ENCODE results near the gene SNAPC5.
"Not testable (repeated sequence)": the region's sequence is repeated elsewhere in the genome, so short reads cannot be mapped to it uniquely, and the experiment has no call there.

The SNAPC5 gene

GRCh38 chr15:66497502-66498455, at the start of gene SNAPC5:
SNAPC5 (minus strand) TSS chr15:66497762; CDS start chr15:66497731, 31 bp downstream.
- DNase-seq (ENCODE audit: low read depth, low spot score): peak; percentile 98

- no peak for DNase-seq (ENCODE audit: low read depth, low spot score)
Observed at GRCh38 chr15:66545255-66545654, 47.7 kb upstream of the SNAPC5 start.

GRCh38 chr15:66542896-66543295, 45.3 kb upstream of the SNAPC5 start:
- no peak for DNase-seq (ENCODE audit: low read depth, low spot score)

GRCh38 chr15:66535056-66535455, 37.5 kb upstream of the SNAPC5 start:
- no peak for DNase-seq (ENCODE audit: low read depth, low spot score)

- DNase-seq (ENCODE audit: low read depth, low spot score): no peak
Observed at GRCh38 chr15:66524838-66525237, 27.3 kb upstream of the SNAPC5 start.

- DNase-seq (ENCODE audit: low read depth, low spot score): no peak
Observed at GRCh38 chr15:66523926-66524325, 26.4 kb upstream of the SNAPC5 start.

- DNase-seq (ENCODE audit: low read depth, low spot score): peak; percentile 35
Observed at GRCh38 chr15:66515901-66516322, 18.4 kb upstream of the SNAPC5 start.

GRCh38 chr15:66514586-66514985, 17.0 kb upstream of the SNAPC5 start:
- no peak for DNase-seq (ENCODE audit: low read depth, low spot score)

- DNase-seq (ENCODE audit: low read depth, low spot score): no peak
Observed at GRCh38 chr15:66508293-66508883, 10.8 kb upstream of the SNAPC5 start.

GRCh38 chr15:66505818-66506217, 8.3 kb upstream of the SNAPC5 start:
- DNase-seq (ENCODE audit: low read depth, low spot score): no peak

GRCh38 chr15:66505430-66505811, 7.9 kb upstream of the SNAPC5 start:
- no peak for DNase-seq (ENCODE audit: low read depth, low spot score)

GRCh38 chr15:66504563-66505429, 7.2 kb upstream of the SNAPC5 start, which contains the start of the genes RPL4 and ZWILCH:
RPL4 (minus strand) TSS chr15:66504855; CDS start chr15:66504790, 65 bp downstream.
ZWILCH (plus strand) TSS chr15:66505326; CDS start chr15:66505339, 13 bp downstream.
- peak; percentile 88 for DNase-seq (ENCODE audit: low read depth, low spot score)

GRCh38 chr15:66503780-66504562, 6.4 kb upstream of the SNAPC5 start:
- no peak for DNase-seq (ENCODE audit: low read depth, low spot score)

- not testable (repeated sequence) for DNase-seq (ENCODE audit: low read depth, low spot score)
Observed at GRCh38 chr15:66503041-66503648, 5.6 kb upstream of the SNAPC5 start.

- no peak for DNase-seq (ENCODE audit: low read depth, low spot score)
Observed at GRCh38 chr15:66502491-66502890, 4.9 kb upstream of the SNAPC5 start.

GRCh38 chr15:66500346-66500745, 2.8 kb upstream of the SNAPC5 start:
- DNase-seq (ENCODE audit: low read depth, low spot score): not testable (repeated sequence)

GRCh38 chr15:66498501-66499386, 1.2 kb upstream of the SNAPC5 start:
- peak; percentile 48 for DNase-seq (ENCODE audit: low read depth, low spot score)

- no peak for DNase-seq (ENCODE audit: low read depth, low spot score)
Observed at GRCh38 chr15:66496951-66497501, 536 bp downstream of the SNAPC5 start.

GRCh38 chr15:66494262-66494661, 3.3 kb downstream of the SNAPC5 start:
- no peak for DNase-seq (ENCODE audit: low read depth, low spot score)

Data from astrocyte of the hippocampus (primary cell).